ENCODE results near the gene SEC24B.
A peak's percentile ranks its signal among the peaks of the same experiment; 100 is the strongest.
"Not testable (repeated sequence)": the region's sequence is repeated elsewhere in the genome, so short reads cannot be mapped to it uniquely, and the experiment has no call there.

The SEC24B gene

GRCh38 chr4:109553130-109553529 lies 119.5 kb downstream of the SEC24B start:
- TF ChIP-seq CTCF (IDR thresholded peaks at IDR 0.05; ENCODE audit: control insufficient read depth, insufficient read depth, low read depth, low read length, missing control alignments) = no peak
- H3K4me3 ChIP-seq (ENCODE audit: control insufficient read depth, low read depth, low read length) = no peak overlapping the region
- no peak for DNase-seq (ENCODE audit: low read depth)

DNA sequence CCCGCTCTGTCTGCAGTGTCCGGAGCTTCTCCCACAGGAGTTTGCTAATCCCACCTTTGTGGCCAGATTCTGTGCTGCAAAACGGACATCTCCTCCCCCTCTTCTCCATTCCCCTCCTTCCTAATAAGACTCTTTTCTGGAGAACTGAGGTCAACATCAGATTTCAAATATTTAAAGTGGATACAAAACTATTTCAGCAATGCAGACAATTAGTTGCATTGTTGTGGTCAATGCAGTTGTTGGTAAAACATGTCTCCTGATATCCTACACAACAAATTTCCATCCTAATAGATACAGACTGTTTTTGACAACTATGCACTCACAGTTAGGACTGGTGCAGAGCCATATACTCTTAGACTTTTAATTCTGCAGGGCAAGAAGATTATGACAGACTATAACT lies 121.4 kb downstream of the SEC24B start:
- no peak overlapping the region for H3K4me3 ChIP-seq (ENCODE audit: control insufficient read depth, low read depth, low read length)
- no peak for TF ChIP-seq CTCF (IDR thresholded peaks at IDR 0.05; ENCODE audit: control insufficient read depth, insufficient read depth, low read depth, low read length, missing control alignments)
- no peak for DNase-seq (ENCODE audit: low read depth)

DNA sequence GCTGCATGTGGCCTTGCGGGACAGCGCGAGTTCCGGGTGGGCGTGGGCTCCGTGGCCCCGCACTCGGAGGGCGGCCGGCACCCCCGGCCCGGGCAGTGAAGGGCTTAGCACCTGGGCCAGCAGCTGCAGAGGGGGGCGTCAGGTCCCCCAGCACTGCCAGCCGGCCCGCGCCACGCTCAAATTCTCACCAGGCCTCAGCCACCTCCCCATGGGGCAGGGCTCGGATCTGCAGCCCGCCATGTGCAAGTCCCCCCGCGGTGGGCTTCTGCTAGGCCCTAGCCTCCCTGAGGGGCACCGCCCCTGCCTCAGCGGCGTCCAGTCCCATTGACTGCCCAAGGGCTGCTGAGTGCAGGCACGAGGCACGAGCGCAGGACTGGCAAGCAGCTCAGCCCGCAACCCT lies 123.8 kb downstream of the SEC24B start:
- TF ChIP-seq CTCF (IDR thresholded peaks at IDR 0.05; ENCODE audit: control insufficient read depth, insufficient read depth, low read depth, low read length, missing control alignments) = no peak
- H3K4me3 ChIP-seq (ENCODE audit: control insufficient read depth, low read depth, low read length) = no peak overlapping the region
- no peak for DNase-seq (ENCODE audit: low read depth)

- not testable (repeated sequence) for H3K4me3 ChIP-seq (ENCODE audit: control insufficient read depth, low read depth, low read length); DNase-seq (ENCODE audit: low read depth)
Measured at GRCh38 chr4:109558095-109558494, 124.5 kb downstream of the SEC24B start.

DNA sequence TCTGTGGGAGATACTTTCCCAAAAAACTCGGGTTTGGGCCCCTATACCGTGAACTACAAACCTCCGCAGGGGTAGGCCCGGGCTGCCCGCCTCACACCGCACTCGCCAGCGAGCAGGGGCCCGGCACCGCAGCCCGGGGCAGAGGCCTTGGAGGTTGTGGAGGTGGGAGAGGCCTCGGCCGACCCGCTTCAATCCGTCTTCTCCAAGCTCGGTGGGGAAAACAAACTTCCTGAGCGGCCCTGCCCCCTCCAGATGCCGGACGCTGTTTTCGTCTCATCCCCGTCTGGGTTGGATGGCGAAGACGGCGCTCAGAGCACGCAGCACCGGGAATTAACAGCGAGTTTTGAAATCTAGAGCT lies 126.0 kb downstream of the SEC24B start:
- no peak for DNase-seq (ENCODE audit: low read depth)
- peak overlapping the region; percentile 89 for H3K4me3 ChIP-seq (ENCODE audit: control insufficient read depth, low read depth, low read length)
- TF ChIP-seq CTCF (IDR thresholded peaks at IDR 0.05; ENCODE audit: control insufficient read depth, insufficient read depth, low read depth, low read length, missing control alignments) = no peak

GRCh38 chr4:109559983-109560686 lies 126.5 kb downstream of the SEC24B start, which contains the start of gene MCUB:
TSS of gene MCUB (plus strand) at chr4:109560246. CDS start at chr4:109560338, 92 bp downstream.
- peak within 1 kb of the TSS; percentile 89 for H3K4me3 ChIP-seq (ENCODE audit: control insufficient read depth, low read depth, low read length)
- no peak for TF ChIP-seq CTCF (IDR thresholded peaks at IDR 0.05; ENCODE audit: control insufficient read depth, insufficient read depth, low read depth, low read length, missing control alignments)
- peak; percentile 42 for DNase-seq (ENCODE audit: low read depth)

DNA sequence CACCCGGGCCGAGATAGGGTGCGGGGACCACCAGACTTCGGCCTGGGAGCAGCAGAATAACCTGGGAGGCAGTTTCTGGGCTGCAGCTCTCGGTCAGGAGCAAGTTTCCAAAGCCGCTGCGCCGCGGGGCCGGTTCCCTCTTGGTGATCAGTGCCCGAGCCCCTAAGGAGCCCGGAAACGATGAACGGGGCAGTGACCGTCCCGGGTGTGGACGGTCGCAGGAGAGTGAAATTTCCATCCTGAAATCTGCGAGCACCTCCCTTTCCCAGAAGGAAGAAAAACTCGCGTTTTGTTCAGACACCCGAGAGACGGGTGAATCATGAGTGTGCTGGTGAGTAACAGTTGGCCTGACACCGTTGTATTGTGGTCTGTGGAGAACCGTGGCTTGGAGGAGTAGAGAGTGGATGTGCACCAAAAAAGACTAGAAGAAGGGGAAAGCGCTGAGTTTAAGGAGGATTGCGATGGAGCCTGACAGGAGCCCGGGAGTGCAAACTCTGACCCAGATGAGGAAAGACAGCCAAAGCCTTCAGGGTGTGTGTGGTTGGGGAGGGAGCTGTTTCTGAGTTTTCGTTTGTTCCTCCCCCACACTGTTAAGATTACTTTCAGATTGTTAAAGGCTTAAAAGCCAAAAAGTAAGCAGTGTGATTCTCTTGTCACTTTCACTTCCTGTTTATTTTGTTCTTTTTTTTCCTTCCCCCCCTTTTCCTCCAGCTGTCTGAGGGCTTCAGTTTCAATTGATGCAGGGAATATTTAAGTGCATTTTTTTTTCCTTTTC lies 127.3 kb downstream of the SEC24B start:
- DNase-seq (ENCODE audit: low read depth) = peak; percentile 39
- H3K4me3 ChIP-seq (ENCODE audit: control insufficient read depth, low read depth, low read length) = peak overlapping the region; percentile 89
- no peak for TF ChIP-seq CTCF (IDR thresholded peaks at IDR 0.05; ENCODE audit: control insufficient read depth, insufficient read depth, low read depth, low read length, missing control alignments)

Data from AG09309 (cell line).